Right lobe of liver (tissue), 6 donors: ENCODE results near the gene HDAC4. TPM values are rescaled to one million over a fixed set of nuclear protein-coding genes. Genes with fewer than 3 reads are reported as not detected.

Source experiments
- ATAC-seq, 4 donors: fragments of 200-7000 bp; cut with Tn5 transposase; one replicate each; pipeline ENCODE4 v1.9.1; 2020; ENCODE audit warnings: mild to moderate bottlenecking in 4 of 4, moderate library complexity in 4 of 4
- DNase-seq, 3 donors: peaks; one replicate each; pipeline ENCODE4 v3.0.0-alpha.2; 2020
- H3K27ac ChIP-seq, 3 donors: fragments of 200-600 bp; one replicate each; pipeline ENCODE4 v1.8.0; 2022
- H3K27me3 ChIP-seq, 2 donors: fragments of 200-600 bp; one replicate each; pipeline ENCODE4 v1.8.0; 2022
- H3K36me3 ChIP-seq, 4 donors: fragments of 200-600 bp; sonication (generic) in 1 of 4; one replicate each; pipeline versions ENCODE4 v1.5.1 to v1.8.0; 2017 to 2022; ENCODE audit warnings: control low read depth in 1 of 4
- H3K4me1 ChIP-seq, 4 donors: fragments of 200-600 bp; sonication (generic) in 1 of 4; one replicate each; pipeline versions ENCODE4 v1.5.1 to v1.8.0; 2017 to 2022; ENCODE audit warnings: control low read depth in 1 of 4
- H3K4me3 ChIP-seq, 3 donors: fragments of 200-600 bp; one replicate each; pipeline ENCODE4 v1.8.0; 2022
- H3K9me3 ChIP-seq, 4 donors: fragments of 200-600 bp; sonication (generic) in 1 of 4; one replicate each; pipeline versions ENCODE4 v1.5.1 to v1.8.0; 2017 to 2022; ENCODE audit warnings: control low read depth in 1 of 4
- POLR2A ChIP-seq: fragments of 450-650 bp; IDR thresholded peaks from one replicate; pipeline ENCODE4 v1.6.1; 2017; ENCODE audit warnings: antibody characterized with exemption, mild to moderate bottlenecking
- WGBS: methylation state at CpG from one replicate; pipeline ENCODE4 v1.1.6; 2018; ENCODE audit warnings: low coverage, low lambda C conversion rate; ENCODE audit not compliant: insufficient coverage; ENCODE audit errors: missing lambda C conversion rate; 5-methylcytosine and 5-hydroxymethylcytosine counted together
- intact Hi-C, 2 donors: fragments of 100-400 bp; cut with DNase I; formaldehyde crosslinking; loops; one replicate each; pipeline versions ENCODE4 v1.11.2 to v1.14.1; 2022
- total RNA-seq, 6 experiments: library from RNA; depleted of rRNA in 2 of 6; stranded (reverse); fragments of >200 nt in 2 of 6; fragmentation: NEBNext Ultra II Directional in 3 of 6; extraction: Animal tissue kit (Norgen Biotek cat#: 25700) in 3 of 6; gene quantifications; one replicate each; pipeline versions ENCODE4 v1.1.0 to v1.2.4, GENCODE V29; 2016 to 2023
- TF ChIP-seq, protein P1 (sequence below), 4 donors: fragments of 200-600 bp in 3 of 4; fragments of 450-650 bp in 1 of 4; IDR thresholded peaks; one replicate each; pipeline versions ENCODE4 v1.5.1 to v1.8.0; 2016 to 2022; ENCODE audit warnings: antibody characterized with exemption in 4 of 4, mild to moderate bottlenecking in 2 of 4
- donor health status: DM: no; HTN: yes; CAD: no.
- donor health status: DM: no; HTN: no; CAD: no.
- donor health status: DM: no; HTN: no; CAD: no.
- donor health status: DM: no; HTN: yes; CAD: no.
- donor health status: DM: no; HTN: yes; CAD: no.

HDAC4 gene
- total RNA-seq, 6 experiments from 2014 or later: 8.9 to 22.4 (median 14.7) TPM

DNA sequence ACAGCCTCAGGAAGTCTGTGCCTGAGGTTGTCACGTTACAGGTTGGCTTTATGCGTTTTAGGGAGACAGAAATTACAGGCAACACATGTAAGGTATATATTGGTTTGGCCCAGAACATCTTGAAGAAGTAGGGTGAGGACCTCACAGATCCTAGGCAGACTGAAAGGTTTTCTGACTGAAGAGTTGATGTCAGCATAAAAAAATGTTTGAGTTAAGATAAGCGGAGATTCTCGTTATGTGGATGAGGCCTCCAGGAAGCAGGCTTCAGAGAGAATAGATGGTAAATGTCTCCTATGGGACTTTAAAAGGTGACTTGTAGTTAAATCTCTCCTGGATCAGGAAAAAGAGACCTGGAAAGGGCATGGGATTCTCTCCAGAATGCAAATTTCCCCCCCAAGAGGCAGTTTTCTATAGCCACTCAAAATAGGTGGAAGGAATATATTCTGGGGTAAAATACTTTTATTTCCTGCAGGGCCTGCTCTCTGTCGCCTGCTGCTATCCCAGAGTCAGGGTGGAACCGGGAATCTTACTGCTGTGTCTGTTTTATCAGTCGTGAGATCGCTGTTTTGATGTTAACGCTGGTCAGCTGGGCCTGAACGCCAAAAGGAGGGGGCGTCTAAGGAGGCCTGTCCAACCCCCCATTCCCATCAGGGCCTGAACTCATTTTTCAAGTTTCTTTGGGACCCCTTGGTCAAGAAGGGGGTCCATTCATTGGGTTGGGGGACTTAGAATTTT, 171.1 kb downstream of the HDAC4 start:
- intact Hi-C loops: no loop called here
- no peaks in the 10 kb centered on the region for H3K27me3 ChIP-seq
- no peaks in the 10 kb centered on the region for H3K36me3 ChIP-seq
- TF ChIP-seq POLR2A: no peak
- TF ChIP-seq, protein P1, sequence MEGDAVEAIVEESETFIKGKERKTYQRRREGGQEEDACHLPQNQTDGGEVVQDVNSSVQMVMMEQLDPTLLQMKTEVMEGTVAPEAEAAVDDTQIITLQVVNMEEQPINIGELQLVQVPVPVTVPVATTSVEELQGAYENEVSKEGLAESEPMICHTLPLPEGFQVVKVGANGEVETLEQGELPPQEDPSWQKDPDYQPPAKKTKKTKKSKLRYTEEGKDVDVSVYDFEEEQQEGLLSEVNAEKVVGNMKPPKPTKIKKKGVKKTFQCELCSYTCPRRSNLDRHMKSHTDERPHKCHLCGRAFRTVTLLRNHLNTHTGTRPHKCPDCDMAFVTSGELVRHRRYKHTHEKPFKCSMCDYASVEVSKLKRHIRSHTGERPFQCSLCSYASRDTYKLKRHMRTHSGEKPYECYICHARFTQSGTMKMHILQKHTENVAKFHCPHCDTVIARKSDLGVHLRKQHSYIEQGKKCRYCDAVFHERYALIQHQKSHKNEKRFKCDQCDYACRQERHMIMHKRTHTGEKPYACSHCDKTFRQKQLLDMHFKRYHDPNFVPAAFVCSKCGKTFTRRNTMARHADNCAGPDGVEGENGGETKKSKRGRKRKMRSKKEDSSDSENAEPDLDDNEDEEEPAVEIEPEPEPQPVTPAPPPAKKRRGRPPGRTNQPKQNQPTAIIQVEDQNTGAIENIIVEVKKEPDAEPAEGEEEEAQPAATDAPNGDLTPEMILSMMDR (IDR thresholded peaks at IDR 0.05): no peak
- WGBS: 79% methylated on average over 6 of the region's 11 CpGs
- H3K27ac ChIP-seq: no peak overlapping the region
- H3K4me3 ChIP-seq: no peak overlapping the region
- DNase-seq (peak in 1 of 3 donors; percentile 29), ATAC-seq (no peak)
- H3K4me1 ChIP-seq: peaks cover 0 to 22% (median 11%) of the 10 kb centered on the region in 4 donors
- no peaks in the 10 kb centered on the region for H3K9me3 ChIP-seq

DNA sequence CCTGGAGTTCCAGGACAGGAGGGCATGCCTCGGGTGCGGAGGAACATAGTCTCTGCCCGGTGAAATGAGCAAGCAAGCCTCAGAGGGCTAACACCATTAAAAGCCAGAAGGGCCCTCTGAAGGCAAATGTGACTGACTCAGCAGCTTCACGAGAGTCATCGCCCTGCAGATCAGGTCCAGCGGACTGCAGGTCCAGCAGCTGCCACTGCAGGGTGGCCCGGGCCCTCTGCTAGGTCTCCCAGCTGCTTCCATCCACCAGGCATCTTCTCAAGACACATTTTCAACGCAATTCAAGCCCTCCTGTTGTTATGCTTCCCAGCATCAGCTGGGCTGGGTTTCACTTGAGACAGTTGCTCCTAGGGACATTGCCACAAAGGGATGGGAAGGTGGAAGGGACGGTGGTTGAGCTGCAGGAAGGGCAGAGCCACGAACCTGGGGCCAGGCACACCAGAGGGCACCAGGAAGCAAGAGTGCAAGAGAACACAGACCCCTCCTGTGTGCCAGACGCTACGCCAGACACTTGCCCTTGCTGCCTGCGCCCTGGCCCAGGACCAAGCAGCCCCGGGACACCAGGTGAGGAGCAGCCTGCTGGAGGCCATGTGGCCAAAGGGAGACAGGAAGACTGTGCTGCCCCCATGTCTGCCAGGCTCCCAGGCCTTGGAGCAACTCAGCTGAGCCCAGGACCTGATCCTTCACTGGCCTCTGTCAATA, 173.0 kb downstream of the HDAC4 start:
- 41% methylated on average over 6 of the region's 14 CpGs for WGBS
- no peaks in the 10 kb centered on the region for H3K36me3 ChIP-seq
- ATAC-seq (peak; percentile 39 to 53 (median 46)), DNase-seq (peak; percentile 45 to 77 (median 74))
- intact Hi-C loops: no loop called here
- TF ChIP-seq, protein P1 (IDR thresholded peaks at IDR 0.05): no peak
- TF ChIP-seq POLR2A: no peak
- no peak overlapping the region for H3K4me3 ChIP-seq
- H3K27me3 ChIP-seq: no peaks in the 10 kb centered on the region
- H3K9me3 ChIP-seq: no peaks in the 10 kb centered on the region
- H3K27ac ChIP-seq: peak overlapping the region in 1 of 3 donors; percentile 50
- peaks cover 0 to 38% (median 21%) of the 10 kb centered on the region in 4 donors for H3K4me1 ChIP-seq

DNA sequence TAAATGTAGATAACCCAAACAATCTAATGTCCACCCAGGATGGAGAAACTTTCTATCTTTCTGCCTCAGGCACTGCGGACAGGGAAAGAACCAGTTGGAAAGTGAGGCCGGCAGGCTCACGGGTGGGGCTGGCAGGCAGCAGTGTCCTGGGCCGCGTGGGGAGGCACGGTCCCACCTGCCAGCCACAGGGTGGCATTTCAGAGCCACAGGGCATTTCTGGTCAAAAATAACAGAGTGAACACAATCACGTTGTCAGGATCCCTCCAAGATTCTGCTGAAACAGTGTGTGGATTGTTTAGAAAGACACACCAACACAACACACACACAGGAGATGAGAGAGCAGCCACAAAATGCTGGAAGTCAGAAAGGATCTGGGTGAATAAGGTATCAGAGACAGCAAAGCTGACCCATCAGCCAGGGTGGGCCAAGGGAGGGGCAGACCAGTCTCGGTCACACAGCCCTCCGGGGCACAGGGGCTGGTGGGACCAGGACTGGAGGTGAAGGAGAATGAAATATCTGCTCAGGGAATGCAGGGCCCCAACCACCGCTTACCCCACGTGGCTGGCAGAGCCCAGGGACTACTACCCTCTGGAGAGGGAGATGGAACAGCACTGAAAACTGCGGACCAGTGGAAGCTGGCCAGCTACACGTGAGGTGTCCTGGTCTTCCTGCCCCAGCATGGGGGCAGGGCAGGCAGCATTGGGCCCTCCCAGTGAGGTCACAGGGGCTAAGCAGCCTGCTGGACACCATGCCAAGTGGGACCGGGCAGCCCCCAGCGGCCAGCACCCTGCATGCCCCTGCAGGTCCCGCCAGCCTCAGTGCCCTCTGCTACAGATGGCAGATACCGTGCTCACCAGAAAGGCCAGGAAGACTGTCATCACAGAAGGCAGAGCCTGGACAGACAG, 173.9 kb downstream of the HDAC4 start:
- peak; percentile 36 to 63 (median 59) for DNase-seq
- WGBS: 45% methylated on average over 9 of the region's 17 CpGs
- Histone ChIP-seq H3K4me1 (peaks cover 0 to 47% (median 27%) of the 10 kb centered on the region in 4 donors), H3K36me3 (no peaks in the 10 kb centered on the region), H3K4me3 (no peak overlapping the region), H3K27ac (peak overlapping the region in 1 of 3 donors; percentile 50), H3K9me3 (no peaks in the 10 kb centered on the region), H3K27me3 (no peaks in the 10 kb centered on the region)
- TF ChIP-seq, protein P1 (IDR thresholded peaks at IDR 0.05): peak in 1 of 4 donors; percentile 45
- no peak for TF ChIP-seq POLR2A
- peak in 3 of 4 donors; percentile 3 to 10 (median 5) for ATAC-seq
- intact Hi-C loops: no loop called here

DNA sequence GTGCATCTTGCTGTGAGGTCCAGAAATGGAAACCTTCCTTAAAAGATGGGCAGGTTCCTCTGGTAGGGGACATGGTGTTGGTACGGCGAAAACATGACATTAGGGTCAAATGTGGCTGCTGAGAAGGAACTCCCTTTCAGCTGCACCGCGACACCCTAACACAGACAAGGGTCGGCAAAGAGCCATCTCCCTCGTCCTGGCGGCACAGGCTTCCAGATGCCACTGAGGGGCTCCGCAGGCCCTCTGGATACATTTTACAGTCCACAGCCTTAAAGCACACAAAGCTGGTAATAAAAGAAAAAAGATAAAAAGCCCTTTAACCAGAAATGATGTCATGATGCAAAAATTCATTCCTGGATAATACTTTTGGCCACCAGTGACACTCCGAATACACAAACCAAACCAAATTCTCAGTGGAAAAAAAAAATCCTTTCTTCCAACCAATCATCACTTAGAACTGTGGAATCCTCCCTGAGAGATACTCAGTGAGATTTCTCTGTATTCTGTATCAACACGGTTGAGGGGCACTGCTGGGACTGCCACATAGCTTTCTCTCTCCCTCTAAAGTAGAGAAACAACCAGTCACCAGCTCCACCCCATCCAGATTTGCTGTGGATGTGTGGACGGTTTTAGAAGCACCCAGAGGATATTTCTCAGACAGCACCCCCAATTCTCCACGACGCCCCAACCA, 174.8 kb downstream of the HDAC4 start:
- Histone ChIP-seq H3K27me3 (no peaks in the 10 kb centered on the region), H3K4me1 (peaks cover 0 to 56% (median 32%) of the 10 kb centered on the region in 4 donors)
- intact Hi-C loops: no loop called here

More for the DNA sequence above, 174.8 kb downstream of the HDAC4 start:
- 74% methylated on average over 9 of the region's 13 CpGs for WGBS
- H3K9me3 ChIP-seq: no peaks in the 10 kb centered on the region
- ATAC-seq (no peak), DNase-seq (peak in 1 of 3 donors; percentile 40)
- H3K36me3 ChIP-seq: no peaks in the 10 kb centered on the region
- H3K4me3 ChIP-seq: no peak overlapping the region
- peak overlapping the region in 1 of 3 donors; percentile 12 for H3K27ac ChIP-seq
- no peak for TF ChIP-seq POLR2A
